Activated CD4-positive, alpha-beta T cell treated with anti-CD3 and anti-CD28 coated beads, Interleukin-2, Interleukin-4, amounts not matched to agents 100 ng/mL and 50 ng/mL, durations not matched to agents 16 hours and 8 hours (primary cell): ENCODE data around the gene AP5S1.
A peak's percentile ranks its signal among the peaks of the same experiment; 100 is the strongest.

ENCODE experiments used
- DNase-seq: peaks from one replicate; pipeline ENCODE4 v3.0.0-alpha.2; 2020; ENCODE audit warnings: low spot score

The AP5S1 gene

DNA sequence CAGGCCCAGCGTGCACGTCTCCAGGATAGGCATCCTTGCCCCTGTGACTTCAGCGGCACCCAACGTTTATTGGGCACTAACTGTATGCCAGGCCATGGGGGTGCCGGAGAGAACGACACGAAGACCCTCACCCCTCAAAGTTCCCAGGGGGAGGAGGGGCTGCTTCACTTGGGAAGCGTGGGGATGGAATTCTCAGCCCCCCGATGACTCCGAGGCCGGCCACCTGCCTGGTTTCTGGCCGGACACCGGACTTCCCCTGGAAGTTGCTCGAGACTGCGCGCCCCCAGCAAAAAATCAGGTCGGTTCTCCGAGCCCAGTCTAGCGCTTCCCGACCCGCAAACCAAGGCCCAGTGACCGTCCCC is 26.0 kb downstream of the AP5S1 start:
- DNase-seq: no peak

DNA sequence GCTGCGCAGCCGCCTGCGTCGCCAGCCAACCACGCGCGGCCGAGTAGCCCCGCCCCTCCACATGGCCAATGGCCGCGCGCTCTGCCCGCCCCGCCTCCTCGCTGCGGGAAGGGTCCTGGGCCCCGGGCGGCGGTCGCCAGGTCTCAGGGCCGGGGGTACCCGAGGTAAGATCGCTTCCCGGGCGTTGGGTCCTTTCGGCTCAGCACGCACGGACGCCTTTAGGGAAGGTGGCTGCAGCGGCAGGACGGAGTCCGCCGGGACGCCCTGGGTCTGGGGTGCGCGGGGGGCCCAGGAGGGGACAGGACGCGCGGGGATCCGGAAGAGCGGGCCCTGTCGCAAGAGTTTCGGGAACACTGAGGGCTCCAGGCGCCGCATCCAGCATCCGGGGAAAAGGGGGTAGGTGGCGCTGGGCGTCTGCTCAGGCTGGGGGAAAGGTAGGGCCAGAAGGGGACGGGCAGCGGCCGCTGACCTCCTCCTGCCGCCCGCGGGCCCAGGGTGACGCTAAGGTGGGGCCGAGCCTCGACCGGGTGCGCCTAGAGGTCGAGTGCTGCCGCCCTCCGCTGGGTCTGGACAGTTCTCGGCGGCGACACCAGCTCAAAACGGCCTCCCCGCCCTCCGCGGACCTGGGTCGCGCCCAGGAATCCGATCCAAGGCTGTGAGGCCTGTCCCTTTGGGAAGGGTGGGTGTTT is 26.5 kb downstream of the AP5S1 start, which contains the start of gene MAVS:
TSS of gene MAVS (plus strand) at position 95 of the 689 bp plus-strand sequence. CDS start 7,791 bp downstream, outside the sequence.
- peak; percentile 90 for DNase-seq

DNA sequence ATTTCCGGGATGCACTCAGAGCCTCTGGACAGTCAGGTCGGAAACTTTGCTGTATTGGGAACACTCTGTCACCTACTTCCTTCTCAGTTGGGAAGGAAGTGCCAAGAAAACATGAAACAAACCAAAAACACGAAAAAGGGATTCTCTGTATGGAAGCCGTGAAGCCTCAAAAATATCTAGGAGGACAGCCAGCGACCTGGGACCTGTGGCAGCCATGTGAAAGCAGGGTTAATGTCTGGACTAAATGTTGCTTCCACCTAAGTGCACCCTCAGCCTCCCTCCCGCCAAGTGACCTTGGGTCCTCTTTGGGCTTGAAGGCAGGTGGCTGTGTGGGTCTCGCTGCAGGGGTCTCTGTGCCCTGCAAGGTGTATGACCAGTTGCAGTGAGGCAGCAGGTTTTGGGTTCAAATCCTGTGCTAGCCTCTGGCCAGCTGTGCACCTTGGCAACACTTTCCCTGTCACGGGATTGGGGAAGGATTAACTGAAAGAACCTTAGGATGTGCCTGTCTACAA is 27.1 kb downstream of the AP5S1 start:
- no peak for DNase-seq

DNA sequence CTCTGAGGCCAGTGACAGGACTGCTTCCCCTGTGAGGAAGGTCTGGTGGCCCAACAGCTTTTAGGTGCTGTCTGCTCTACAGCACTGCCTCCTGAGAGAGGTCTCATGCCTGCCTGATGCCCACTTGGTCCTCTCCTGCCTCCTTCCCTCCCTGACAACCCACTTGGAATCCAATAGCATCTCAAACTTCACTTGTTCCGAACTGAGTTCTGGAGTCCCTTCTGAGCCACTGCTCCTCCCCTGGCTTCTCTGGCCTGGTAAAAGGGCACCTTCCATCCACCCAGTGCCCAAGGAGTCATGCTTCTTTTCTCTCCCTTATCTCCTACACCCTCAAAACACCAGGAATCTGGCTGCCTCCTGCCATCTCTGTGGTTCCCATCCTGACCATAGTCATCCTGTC is 28.2 kb downstream of the AP5S1 start:
- no peak for DNase-seq

DNA sequence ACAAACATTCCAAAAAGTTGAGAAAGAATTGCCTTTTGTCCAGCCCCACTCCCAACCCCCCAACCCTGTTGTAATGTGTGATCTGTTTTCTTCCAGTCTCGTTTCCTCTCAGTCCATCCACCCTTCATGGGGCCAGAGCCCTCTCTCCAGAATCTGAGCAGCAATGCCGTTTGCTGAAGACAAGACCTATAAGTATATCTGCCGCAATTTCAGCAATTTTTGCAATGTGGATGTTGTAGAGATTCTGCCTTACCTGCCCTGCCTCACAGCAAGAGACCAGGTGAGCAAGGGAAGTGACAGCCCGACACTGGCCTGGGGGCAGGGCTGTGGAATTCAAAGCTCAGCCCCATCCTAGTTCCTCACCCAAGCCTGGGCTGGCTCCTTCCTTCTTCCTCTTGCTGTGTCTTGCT is 34.1 kb downstream of the AP5S1 start:
- DNase-seq: no peak

DNA sequence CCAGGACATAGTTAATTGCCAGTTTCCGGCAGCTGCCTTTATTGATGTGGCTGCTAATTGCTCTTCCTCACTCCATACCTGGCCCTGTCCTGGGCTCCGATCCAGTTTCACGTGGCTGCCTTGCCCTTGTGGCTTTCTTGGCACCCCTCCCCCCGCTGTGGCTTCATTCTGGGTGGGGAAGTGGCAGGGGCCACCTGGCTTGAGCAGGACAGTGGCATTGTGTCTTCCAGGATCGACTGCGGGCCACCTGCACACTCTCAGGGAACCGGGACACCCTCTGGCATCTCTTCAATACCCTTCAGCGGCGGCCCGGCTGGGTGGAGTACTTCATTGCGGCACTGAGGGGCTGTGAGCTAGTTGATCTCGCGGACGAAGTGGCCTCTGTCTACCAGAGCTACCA is 37.1 kb downstream of the AP5S1 start:
- DNase-seq: no peak

DNA sequence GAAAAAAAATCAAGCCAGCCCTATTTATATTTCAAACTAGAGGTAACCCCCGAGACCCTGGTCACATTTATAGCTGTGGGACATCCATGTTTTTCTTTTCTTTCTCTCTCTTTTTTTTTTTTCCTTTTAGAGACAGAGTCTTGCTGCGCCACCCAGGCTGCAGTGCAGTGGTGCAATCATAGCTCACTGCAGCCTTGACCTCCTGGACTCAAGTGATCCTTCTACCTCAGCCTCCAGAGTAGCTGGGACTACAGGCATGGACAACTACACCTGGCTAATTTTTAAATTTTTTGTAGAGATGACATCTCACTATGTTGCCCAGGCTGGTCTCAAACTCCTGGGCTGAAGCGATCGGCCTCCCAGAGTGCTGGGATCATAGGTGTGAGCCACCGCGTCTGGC is 38.3 kb downstream of the AP5S1 start:
- DNase-seq: no peak

DNA sequence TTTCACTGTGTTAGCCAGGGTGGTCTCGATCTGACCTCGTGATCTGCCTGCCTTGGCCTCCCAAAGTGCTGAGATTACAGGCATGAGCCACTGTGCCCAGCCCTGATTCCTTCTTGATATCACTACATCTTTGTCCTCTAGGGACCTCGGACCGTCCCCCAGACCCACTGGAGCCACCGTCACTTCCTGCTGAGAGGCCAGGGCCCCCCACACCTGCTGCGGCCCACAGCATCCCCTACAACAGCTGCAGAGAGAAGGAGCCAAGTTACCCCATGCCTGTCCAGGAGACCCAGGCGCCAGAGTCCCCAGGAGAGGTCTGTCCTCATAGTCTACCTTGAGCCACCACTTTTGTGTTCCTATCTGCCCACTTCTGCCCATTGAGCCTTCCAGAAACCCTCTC is 40.8 kb downstream of the AP5S1 start:
- no peak for DNase-seq

DNA sequence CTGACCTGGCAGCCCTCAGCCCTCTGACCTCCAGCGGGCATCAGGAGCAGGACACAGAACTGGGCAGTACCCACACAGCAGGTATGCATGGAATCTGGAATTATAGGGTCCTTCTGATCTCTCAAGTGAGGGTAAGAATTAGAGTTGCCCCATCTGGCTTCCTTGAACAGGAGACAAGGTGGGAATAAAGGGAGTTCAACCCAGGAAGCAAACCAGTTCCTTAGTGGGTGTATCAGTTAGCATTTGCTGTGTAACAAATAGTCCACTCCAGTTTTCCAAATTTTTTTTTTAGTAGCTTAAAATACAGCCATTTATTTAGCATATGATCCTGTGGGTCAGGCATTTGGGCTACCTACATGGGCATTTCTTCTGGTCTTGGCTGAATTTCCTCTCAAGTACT is 42.0 kb downstream of the AP5S1 start:
- DNase-seq: no peak

DNA sequence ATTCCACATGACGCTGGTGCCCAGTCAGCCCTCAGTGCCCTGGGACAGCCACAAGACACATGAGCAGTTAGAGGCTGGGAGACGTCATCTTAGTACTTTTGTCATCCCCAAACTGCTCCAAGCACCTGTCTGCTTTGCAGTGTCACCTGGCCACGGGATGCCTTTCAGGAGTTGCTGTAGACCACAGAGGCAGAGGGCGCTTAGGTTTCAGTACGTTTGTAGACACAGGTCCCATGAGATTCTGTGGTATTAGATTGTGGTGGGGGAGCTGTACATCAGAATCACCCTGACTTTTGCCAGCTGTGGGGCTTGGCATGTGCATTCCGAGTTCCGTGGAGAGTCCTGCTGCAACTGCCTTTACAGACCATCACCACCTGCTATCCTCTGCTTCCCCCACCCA is 43.0 kb downstream of the AP5S1 start:
- no peak for DNase-seq

DNA sequence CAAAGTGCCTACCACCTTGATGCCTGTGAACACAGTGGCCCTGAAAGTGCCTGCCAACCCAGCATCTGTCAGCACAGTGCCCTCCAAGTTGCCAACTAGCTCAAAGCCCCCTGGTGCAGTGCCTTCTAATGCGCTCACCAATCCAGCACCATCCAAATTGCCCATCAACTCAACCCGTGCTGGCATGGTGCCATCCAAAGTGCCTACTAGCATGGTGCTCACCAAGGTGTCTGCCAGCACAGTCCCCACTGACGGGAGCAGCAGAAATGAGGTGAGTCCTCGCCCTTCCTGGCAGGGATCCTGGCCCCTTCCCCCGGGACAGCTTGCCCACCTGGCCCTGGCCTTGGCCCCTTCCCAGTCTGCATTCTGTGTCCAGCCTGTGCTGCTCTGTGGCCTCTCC is 44.2 kb downstream of the AP5S1 start:
- DNase-seq: no peak

DNA sequence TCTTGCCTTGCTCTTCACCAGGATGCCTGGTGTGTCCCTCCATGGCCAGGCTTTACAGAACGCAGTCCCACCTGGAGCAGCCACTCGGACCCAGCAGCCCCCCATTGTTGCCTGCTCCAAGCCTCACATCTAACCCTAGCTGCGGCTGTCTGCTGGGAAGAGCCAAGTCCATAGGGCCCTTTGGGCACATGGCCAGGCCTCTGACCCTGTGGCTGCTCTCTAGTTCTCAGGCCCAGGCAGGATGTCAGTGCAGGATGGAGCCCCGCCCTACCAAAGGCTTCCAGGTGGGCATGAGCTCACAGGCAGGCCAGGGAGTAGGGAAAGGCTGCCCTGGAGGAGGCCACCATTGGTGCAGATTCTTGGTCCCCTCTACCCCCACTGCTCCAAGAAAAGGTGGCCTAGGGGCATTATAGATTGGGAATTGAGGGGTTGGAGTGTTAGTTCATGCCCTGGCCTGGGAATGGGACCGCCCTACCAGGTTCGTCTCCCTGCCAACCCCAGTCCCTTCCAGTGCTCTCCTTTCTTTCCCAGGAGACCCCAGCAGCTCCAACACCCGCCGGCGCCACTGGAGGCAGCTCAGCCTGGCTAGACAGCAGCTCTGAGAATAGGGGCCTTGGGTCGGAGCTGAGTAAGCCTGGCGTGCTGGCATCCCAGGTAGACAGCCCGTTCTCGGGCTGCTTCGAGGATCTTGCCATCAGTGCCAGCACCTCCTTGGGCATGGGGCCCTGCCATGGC is 45.0 kb downstream of the AP5S1 start:
- no peak for DNase-seq

DNA sequence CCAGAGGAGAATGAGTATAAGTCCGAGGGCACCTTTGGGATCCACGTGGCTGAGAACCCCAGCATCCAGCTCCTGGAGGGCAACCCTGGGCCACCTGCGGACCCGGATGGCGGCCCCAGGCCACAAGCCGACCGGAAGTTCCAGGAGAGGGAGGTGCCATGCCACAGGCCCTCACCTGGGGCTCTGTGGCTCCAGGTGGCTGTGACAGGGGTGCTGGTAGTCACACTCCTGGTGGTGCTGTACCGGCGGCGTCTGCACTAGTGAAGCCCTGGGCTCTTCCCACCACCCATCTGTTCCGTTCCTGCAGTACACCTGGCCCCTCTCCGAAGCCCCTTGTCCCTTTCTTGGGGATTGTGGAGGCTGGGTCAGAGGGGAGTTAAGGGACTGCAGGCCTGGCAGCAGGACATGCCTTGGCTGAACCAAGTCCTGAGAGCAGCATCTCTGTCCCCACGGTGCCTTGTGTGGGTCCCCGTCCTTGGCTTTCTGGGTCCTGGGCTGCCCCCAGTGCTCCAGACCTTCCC is 45.6 kb downstream of the AP5S1 start:
- DNase-seq: no peak

DNA sequence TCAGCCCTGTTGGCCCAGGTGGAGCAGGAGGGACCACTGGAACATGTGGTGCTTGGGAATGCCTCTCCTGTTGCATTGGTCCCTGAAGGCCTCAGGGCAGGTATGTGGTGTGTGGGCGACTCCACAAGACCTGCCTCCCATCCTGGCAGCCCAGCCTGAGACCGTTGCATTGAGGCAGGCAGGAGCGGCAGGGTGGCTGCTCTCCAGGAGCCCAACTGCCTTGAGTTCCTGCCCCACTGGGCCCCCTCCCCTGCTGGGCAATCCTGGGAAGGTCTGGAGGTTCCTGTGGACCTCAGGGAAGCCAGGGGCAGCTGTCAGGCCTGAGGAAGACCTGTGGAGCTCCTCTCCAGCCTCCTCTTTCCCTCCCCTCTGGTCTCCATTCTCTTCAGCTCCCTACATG is 46.1 kb downstream of the AP5S1 start:
- DNase-seq: no peak

DNA sequence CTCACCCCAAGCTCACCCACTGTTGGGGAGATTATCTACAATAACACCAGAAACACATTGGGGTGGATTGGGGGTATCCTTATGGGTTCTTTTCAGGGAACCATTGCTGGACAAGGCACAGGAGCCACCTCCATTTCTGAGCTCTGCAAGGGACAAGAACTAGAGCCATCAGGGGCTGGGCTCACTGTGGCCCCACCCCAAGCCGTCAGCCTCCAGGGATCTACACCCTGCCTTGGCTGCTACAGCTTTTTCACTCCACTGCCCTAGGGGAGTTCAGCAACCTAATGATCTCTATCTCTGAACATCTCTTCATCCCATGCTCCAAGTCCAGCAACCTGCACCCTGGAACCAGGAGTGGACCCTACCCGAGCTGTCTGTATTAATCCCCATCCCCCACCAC is 47.5 kb downstream of the AP5S1 start:
- no peak for DNase-seq

DNA sequence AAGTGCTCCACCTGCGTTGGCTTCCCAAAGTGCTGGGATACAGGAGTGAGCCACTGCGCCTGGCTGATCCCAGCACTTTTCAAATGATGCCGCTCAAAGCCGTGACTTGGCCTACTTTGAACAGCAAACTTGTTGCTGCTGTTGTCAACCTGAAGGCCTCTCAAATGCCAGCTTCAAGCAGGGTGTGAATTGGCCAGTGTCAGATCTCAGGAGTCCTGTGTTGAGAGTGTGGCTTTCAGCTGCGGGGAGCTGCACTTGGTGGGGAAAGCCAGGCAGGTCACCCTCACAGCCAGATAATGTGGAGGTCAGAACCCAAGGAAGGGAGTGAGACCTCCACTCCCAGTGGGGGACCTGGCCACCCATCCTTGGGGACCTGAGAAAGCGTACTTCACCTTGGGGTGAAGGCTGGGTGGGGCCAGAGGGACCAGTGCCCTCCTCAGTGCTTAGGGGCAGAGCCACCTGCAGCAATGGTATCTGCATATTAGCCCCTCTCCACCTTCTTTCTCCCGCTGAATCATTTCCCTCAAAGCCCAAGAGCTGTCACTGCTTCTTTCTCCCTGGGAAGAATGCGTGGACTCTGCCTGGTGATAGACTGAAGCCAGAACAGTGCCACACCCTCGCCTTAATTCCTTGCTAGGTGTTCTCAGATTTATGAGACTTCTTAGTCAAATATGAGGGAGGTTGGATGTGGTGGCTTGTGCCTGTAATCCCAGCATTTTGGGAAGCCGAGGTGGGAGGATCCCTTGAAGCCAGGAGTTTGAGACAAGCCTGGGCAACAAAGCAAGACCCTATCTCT is 49.7 kb downstream of the AP5S1 start:
- no peak for DNase-seq

DNA sequence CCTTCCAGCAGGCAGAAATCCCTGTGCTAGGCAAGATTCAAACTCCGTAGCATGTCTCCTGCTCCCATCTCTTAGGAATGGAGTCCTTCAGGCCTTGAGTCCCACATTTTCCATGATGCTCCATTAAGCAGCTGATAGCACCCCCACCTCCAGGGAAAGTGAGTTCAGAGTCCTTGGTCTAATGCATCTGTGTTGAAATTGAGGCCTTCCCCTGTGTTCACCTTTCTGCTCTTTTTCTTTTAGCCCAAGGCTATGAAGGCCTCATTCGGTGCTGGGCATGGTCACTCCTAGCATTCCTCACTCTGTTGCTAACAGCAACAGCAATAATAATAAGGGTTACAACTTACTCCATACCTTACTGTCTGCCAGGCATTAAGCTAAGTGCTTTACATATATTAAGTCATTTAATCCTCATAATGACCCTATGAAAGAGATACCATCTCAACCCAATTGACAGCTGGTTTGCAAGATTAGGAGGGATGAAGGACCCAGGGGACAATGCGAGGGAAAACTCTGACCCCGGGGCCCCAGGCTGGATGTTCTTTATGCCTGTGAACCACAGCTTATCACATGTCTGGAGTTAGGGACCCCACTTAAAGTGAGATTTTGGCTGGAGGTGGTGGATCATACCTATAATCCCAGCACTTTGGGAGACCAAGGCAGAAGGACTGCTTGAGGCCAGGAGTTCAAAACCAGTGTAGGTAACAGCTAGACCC is 51.4 kb downstream of the AP5S1 start:
- no peak for DNase-seq

DNA sequence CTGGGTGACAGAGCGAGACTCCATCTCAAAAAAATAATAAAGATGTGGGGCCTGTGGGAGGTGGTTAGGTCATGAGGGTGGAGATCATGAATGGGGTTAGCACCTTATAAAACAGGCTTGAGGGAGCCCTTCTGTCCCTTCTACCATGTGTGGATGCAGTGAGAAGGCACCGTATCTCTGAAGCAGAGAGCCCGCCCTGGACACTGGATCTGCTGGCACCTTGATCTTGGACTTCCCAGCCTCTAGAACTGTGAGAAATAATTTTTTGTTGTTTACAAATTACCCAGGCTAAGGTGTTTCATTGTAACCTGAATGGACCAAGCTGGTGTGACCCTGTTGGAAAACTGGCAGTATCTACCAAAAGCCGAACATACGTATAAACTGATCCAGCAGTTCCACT is 53.2 kb downstream of the AP5S1 start:
- no peak for DNase-seq

DNA sequence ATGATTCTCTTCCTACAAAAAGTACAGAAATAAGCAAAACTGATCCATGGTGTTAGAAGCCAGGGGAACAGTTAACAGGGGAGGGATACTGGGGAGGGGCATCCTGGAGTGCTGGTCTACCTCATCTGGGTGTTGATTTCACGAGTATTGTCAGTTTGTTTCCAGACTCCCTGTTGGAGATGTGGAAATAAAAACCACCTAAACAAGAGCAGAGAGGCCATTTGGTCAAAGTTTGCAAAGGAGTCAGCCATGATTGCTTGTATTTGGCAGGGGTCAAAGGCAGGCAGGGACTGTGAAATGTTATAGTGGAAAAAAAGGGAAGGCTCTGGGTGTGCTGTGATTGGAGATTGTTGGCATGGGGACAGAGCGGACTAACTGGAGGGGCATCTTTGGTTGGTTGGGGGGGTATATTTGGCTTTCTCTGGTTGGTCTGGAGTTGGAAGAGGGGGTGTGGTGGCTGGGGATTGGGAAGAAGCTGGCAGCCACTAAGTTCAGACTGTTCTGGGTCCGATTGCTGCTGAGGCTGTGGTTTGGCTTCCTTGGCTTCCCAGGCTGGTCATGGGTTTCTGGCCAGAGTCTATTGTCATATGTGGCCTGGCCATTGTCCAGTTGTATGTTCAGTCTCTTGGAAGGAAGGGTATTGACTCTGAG is 54.0 kb downstream of the AP5S1 start:
- no peak for DNase-seq

DNA sequence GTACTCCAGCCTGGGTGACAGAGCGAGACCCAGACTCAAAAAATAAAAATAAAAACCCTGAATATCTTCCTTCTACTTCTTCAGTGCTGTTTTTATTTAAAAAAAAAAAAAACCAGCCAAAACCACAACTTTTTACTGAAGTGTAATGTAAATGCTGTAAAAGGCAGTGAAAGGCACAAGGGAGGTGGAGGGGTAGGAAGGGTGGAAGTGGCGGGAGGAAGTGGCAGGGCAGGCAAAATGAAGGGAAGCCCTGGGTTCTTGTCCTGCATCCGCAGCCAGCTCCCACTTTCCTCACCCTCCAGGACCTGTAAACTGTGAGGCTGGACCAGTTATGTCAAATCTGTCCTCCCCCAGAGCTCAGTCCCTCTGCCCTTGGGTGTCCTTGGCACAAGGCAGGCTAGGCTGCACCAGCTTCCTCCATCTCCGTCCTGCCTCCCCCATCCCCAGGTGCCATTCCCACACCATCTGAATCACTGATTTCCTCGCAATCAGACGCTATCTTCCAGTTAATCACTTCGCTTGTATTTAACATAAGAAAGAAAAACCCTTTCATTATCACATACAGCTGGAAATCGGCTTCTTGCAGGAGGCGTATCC is 55.1 kb downstream of the AP5S1 start:
- DNase-seq: no peak

DNA sequence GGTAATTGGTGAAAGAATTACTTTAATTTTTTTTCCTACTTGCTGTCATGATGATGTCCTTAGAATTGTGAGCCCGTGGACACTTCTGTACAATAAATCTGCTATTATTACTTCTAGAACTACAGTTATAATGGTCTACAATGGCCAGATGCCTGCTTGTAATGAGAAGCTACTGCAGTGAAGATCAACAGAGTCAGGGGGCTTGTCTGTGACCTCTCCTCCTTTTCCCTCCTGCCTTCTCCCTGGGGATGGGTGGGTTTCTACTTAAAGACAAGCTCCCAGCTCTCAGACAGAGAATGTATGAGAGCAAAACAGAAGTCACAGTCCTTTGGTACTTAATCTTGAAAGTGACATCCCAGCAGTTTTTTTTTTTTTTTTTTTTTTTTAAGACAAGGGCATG is 55.7 kb downstream of the AP5S1 start:
- no peak for DNase-seq
